HG02852 (cell line): ENCODE results near the gene WDR82.

Experiments used
- ATAC-seq: cut with Tn5 transposase; IDR thresholded peaks from one replicate; pipeline ENCODE4 v1.9.1; 2021; ENCODE audit warnings: mild to moderate bottlenecking, moderate library complexity; ENCODE audit not compliant: unreplicated experiment

WDR82 gene

DNA sequence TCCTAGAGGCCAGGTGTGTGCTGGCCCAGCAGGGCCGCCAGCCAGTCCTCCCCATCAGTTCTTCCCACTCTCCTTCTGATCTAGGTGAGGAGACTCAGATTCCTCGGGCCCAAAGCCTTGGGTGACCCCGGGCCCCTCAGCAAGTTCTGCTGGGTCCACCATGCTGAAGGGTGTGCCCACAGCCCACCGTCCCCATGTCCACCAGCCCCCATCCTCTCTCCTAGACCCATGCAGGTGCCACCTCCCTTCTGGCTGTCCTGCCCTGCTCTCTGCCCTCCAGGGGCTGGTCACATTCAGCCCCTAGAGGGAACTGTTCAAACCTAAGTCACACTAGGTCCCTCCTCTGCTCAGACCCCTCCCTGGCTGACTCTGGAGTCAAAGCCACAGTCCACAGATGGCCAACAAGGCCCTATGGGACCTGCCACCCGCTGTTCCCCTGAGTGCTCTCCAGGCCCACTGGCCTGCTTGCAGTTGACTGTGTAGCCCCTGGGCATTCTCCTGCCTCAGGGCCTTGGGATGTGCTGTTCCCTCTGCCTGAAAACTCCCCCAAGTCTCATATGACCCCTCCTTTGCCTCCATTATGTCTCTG is 52.1 kb downstream of the WDR82 start:
- ATAC-seq: peak; percentile 3

DNA sequence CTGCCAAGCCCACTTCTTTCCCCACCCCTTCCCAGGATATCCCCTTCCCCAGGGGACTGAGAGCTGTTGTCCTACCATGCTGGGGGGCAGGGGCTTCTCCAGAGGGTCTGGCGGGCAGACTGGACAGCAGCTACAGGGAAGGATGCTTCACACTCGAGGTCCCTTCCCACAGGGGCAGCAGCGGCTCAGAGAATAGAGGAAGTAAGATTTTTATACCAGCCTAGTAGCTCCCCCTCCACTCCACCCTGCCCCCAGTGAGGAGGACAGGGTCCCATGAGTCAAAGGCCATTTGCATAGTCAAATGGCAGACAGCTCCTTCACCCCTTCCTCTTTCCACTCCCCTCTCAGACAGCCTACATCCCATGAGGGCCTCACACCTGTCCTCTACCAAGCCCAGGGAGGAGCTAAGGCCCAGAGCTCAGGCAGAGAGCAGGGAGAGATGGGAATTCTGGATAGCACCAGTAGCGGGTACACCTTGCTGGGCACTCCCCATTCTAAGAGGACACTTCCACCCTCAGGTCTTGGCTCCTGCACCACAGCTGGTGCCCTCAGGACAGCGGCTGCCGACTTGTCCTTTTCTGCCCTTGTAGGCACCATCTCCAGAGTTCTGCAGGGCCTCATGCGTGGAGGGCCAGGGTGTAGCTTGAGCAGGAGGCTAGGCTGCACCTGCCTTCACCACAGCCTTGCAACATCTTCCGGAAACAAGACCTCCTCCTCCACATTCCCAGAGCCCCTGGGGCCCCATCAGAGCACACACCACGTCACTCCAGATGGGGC is 52.8 kb downstream of the WDR82 start, which contains the start of gene TLR9:
Gene TLR9, minus strand, starts transcription at position 194 of the 777 bp plus-strand sequence. Its CDS starts 116 bp downstream, at position 78.
- ATAC-seq: peak; percentile 70

DNA sequence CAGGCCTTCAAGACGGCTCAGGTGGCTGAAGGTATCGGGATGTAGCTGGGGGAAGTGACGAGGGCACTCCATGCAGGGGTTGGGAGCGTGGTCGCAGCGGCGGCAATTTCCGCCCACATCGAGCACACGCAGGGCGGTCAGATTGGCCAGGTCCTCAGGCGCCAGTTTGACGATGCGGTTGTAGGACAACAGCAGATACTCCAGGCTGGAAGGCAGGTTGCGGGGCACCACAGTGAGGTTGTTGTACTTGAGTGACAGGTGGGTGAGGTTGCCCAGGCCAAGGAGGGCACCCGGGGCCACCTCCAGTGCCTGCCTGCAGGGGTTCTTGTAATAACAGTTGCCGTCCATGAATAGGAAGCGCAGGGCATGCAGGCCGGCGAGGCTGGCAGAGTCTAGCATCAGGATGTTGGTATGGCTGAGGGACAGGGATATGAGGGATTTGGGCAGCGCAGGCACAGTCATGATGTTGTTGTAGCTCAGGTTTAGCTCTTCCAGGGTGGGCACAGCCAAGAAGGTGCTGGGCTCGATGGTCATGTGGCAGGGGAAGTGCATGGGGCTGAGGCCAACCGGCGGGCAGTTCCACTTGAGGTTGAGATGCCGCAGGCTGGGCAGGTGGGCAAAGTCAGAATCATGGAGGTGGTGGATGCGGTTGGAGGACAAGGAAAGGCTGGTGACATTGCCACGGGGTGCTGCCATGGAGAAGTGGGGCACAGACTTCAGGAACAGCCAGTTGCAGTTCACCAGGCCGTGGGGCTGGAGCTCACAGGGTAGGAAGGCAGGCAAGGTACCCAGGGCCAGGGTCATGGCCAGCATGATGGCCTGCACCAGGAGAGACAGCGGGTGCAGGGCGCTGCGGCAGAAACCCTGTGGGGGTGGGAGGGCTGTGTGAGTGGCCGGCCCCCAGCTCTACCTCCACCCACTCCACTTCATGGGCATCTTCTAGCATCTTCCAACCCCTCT is 54.7 kb downstream of the WDR82 start:
- no peak for ATAC-seq

DNA sequence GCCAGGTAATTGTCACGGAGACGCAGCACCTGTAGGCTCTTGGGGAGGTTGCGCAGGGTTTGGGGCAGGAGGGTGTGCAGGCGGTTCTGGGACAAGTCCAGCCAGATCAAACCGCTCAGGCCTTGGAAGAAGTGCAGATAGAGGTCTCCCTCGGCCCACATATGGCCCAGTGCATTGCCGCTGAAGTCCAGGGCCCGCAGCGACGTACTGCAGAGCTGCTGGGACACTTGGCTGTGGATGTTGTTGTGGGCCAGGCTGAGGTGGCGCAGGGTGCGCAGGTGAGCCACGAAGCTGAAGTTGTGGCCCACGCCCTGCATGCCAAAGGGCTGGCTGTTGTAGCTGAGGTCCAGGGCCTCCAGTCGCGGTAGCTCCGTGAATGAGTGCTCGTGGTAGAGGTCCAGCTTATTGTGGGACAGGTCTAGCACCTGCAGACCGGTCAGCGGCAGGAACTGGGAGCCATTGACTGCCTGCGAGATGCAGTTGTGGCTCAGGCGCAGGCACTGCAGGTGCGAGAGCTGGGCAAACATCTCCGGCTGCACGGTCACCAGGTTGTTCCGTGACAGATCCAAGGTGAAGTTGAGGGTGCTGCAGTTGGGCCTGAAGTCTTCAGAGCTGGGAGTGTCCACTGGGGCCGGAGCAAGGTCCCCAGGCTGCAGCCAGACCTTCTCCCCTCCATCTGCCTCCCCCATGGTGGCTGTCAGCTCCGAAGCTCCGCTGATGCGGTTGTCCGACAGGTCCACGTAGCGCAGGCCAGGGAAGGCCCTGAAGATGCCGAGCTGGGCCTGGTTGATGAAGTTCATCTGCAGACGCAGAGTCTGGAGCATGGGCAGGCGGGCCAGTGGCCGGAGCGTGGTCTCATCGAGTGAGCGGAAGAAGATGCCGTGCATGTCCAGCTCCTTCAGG is 55.9 kb downstream of the WDR82 start:
- no peak for ATAC-seq

DNA sequence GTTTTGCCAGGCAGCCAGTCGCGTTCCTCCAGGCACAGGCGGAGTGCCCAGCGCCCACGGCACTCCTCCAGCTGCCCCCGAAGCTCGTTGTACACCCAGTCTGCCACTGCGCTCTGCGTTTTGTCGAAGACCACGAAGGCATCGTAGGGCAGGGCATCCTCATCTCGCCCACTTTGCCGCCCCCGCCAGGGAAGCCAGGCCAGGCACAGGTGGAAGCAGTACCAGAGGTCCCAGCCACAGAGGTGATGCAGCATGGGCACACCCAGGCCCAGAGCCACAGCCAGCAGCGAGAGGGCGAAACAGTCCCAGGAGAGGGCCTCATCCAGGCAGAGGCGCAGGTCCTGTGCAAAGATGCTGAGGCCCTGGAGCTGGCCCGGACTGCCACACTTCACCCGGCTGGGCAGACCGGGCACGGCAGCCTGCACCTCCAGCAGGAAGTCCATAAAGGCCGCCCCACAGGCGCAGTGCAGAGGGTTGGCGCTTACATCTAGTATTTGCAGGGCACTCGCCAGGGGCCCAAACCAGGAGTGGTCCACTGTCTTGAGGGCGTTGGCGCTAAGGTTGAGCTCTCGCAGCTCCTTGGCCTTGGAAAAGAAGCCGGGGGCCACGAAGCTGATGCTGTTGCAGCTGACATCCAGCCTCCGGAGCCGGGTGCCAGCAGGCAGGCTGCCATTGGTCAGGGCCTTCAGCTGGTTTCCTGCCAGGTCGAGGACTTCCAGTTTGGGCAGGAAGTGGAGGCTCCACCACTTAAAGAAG is 56.7 kb downstream of the WDR82 start:
- no peak for ATAC-seq

DNA sequence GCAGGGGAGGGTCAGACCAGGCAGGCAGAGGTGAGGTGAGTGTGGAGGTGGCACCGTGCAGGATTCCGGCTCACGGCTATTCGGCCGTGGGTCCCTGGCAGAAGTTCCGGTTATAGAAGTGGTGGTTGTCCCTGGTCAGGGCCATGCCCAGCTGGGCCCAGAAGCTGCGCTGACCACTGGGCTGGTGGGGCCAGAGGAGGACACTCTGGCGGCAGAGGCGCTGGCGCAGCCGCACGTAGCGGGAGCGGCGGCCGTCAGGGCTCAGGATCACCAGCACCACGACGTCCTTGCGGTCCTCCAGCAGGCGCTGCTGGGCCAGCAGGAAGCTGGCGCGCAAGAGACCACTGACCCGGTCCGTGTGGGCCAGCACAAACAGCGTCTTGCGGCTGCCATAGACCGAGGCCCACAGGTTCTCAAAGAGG is 57.3 kb downstream of the WDR82 start:
- no peak for ATAC-seq

DNA sequence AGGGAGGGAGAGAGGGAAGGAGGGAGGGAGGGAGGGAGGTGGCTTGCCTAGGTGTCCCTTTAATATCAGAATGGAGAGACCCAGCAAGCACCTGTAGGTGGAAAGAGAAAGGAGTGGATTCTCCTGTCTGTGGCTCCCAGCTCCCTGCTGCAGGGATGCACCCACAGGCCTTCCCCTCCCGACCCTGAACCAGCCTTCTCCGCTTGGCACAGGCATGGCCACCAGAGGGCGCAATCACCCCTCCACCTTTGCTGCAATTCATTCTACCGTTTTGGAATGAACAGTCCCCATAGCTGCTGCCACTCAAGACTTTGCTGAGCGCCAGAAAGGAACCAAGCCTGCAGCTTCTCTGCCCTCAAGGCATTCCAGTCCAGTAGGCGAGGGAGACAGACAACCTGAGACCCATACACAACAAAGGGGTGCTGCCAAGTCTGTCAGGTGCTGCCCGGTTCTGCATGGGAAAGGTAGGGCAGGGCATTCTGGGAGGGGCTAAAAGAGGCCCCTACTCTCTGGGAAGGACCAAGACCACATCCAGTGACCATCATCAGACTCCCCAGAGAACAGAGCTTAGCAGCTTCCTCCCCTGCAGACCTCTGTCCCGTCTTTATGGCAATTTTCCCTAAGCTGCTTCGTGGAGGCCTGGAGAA is 57.9 kb downstream of the WDR82 start:
- ATAC-seq: peak; percentile 55

DNA sequence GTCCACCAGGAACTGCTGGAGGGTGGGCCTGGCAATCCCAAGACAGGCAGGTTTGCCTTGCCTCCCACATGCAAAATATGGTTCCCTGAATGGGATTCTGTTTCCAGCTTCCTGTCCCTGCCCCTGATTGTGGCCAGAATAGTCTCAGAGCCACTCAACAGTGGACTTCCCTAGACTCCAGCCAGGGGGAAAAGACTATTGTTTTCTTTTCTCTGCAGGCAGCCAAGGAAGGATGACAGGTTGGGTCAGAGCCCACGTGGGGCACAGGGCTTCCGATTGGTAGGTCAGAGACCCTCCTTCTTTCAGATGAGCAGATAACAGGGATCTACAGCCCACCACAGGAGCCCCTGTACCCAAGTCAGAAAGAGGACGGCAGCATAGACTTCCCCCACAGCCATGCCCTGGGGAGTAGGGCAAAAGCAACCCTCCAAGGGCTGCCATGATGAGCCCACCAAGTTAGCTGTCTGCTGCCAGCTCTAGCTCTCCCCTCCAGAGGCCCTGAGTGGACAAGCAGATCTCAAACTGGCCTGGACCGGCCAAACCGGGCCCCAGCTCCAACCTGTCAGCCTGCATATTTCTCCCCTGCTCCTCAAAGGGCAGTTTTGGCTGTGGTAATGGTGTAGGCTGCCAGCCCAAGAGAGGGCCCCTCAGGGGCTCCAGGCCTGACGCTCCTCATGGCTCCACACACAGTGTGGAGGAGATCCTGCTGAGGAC is 59.4 kb downstream of the WDR82 start:
- ATAC-seq: no peak

DNA sequence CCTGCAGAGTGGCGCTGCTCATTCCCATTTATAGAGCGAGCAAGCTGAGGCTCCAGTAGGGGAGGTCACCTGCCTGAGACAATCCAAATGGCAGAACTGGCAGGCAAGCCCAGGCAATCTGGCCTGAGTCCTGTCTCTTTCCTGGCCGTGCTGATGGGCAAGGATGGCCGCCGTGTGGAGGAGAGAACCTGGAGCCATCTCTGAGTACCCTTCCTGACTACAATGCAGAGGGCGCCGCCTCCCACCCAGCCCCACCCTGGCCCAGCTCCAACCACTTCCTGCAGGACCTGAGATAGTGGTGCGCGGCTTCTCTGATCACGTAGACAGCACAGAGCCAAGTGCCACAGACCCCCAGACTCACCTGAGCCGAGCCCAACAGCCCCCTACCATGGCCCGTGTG is 60.0 kb downstream of the WDR82 start:
- no peak for ATAC-seq

DNA sequence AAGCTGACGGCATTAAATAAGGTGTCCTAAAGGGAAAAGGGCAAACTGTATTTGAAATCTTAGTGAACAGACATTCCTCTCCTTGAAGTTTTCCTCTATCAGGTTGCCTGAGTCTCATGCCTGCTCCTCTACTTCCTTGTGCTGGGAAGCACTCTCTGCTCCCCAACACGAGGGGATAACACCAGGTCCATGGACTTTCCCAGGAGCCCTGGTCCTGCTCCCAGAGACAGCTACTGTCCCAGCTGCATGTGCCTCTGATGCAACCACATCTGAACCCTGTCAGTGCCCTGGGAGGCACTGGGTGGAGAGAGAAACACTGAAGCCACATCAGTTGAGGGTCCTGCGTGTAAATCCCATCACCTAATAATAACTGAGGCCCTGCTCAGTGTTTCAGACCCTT is 60.4 kb downstream of the WDR82 start:
- no peak for ATAC-seq

DNA sequence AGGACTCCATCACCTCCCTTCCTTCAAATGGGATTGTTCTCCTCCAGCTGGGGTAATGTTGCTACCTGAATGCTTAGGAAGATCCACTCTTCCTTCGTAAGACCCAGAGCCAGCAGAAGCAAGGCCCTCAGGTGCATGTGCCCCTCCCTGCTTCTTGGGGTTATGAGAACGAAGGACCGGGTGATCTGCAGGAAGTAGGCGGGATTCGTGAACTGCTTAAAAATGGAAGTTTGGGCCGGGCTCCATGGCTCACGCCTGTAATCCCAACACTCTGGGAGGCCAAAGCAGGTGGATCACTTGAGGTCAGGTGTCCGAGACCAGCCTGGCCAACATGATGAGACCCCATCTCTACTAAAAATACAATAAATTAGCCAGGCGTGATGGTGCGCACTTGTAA is 61.0 kb downstream of the WDR82 start:
- ATAC-seq: no peak

DNA sequence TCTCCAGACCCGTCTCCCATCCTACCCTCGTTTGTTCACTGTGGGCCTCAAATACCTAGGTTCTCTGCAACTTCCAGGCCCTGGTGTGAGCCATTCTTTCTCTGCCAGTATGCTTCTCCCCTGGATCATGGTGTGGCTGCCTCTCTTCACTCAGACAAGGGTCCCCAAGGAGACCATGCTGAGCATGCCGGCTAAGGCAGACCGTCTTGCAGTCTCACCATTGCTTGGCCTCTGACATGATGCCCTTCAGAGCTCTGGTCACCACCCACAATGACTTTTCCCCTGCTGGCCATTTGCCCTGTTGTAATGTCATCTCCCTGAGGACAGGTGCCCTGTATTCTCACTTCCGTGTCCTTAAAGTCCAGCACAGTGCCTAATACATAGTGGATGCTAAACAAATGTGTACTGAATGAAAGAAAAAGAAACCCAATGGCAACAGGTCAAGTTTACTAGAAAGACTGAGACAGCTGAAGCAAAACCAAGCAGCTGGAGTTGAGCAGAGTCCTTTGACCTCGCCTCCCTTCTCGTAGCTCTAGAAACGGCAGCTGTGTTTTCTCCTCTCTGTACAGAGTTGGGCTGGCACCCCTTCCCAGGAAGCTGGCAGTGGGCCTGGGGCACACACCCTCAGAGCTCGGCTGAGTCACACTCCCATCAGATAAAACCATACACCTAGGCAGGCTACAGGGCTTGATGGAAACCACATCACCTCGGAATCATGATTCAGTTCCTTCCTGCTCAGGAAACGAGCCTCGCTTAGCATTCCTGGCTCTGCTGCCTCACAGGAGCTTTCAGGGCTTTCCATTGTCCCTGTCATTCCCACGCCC is 61.7 kb downstream of the WDR82 start:
- no peak for ATAC-seq

DNA sequence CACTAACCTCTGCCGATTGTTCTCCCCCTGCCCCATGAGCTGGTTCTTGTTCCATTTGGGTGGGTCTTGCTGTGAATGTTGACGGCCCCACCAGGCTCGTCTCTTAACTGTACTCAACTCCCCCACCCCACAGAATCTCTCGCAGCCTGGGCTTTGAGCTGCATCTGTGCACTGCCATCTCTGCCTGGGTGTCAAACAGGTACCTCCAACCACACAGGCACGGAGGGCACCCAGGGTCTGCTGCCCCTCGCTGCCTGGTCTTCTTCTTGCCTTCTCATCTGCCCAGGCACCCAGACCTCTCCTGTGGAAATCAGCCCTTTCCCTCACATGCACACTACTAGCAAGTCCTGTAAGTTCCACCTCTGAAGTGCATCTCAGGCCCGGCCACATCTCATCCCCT is 63.1 kb downstream of the WDR82 start:
- ATAC-seq: no peak

DNA sequence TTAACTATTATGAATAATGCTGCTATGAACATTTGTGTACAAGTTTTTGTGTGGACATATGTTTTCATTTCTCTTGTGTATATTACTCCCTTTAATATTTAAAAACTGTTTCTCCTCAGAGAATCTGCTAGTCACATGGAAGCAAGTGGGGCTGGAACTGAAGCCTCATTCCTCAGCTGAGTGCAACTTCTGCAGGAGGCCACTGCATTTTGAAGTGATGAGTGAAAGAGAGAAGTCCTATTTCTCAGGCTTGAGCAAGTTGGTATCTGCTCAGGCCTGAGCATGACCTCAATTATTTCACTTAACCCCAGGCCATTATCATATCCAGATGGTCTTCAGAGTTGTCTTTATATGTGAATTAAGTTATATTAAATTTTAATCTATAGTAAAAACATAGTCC is 64.5 kb downstream of the WDR82 start:
- ATAC-seq: no peak

DNA sequence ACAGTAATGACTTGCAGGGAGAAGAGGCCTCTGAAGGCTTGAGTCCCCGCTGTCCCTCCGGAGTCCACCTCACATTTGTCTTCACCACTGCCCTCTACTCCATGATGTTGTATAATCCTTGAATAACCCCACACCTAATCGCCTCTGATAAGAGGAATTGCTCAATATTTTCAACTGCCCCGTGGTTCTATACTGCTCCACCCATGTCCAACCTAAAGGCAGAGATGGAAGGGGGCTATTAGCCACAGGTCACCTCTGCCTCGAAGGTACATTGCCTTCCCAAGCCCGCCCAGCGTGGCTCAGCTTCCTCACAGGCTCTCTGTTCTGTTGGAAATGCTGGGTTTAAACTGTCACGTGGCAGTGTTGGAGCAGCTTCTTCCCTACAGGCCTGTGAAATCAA is 65.4 kb downstream of the WDR82 start:
- no peak for ATAC-seq

DNA sequence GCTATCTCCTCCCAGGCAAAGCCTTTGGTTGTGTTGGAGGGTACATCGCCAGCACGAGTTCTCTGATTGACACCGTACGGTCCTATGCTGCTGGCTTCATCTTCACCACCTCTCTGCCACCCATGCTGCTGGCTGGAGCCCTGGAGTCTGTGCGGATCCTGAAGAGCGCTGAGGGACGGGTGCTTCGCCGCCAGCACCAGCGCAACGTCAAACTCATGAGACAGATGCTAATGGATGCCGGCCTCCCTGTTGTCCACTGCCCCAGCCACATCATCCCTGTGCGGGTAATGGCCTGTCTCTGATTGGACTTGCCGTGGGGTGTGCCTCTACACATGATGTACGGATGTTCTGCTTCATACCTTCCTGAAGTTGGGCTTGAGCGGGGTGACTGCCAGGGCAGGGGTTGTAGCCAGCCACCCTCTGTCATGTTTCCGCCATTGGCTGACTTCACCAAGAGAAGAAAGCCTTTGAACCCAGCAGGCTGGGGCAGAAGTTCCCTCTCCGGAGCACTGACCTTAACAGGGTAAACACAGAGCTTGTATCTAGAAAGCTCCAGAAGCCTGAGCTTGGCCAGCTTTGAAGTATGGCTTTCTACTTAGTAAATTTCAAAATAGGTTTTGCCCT is 67.1 kb downstream of the WDR82 start:
- no peak for ATAC-seq

DNA sequence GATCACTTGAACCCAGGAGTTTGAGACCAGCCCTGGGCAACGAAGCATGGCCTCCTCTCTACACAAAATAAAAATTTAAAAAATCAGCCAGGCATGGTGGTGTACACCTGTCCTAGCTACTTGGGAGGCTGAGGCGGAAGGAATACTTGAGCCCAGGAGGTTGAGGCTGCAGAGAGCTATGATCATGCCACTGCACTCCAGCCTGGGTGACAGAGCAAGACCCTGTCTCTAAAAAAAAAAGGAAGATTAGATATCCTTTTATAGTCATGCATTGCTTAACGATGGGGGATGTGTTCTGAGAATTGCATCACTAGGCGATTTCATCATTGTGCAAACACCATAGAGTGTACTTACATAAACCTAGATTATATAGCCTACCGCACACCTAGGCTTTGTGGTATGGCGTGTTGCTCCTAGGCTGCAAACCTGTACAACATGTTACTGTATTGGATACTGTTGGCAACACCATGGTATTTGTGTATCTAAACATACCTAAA is 67.9 kb downstream of the WDR82 start:
- ATAC-seq: no peak
